HPDE6-E6E7 (cell line): ENCODE results near the gene SPTAN1.
A peak's percentile ranks its signal among the peaks of the same experiment; 100 is the strongest.
"Not testable (repeated sequence)": the region's sequence is repeated elsewhere in the genome, so short reads cannot be mapped to it uniquely, and the experiment has no call there.

ENCODE experiments used
- DNase-seq: peaks from one replicate; pipeline ENCODE4 v3.0.0; 2011; ENCODE audit warnings: missing footprints; ENCODE audit errors: extremely low spot score

Gene SPTAN1

DNA sequence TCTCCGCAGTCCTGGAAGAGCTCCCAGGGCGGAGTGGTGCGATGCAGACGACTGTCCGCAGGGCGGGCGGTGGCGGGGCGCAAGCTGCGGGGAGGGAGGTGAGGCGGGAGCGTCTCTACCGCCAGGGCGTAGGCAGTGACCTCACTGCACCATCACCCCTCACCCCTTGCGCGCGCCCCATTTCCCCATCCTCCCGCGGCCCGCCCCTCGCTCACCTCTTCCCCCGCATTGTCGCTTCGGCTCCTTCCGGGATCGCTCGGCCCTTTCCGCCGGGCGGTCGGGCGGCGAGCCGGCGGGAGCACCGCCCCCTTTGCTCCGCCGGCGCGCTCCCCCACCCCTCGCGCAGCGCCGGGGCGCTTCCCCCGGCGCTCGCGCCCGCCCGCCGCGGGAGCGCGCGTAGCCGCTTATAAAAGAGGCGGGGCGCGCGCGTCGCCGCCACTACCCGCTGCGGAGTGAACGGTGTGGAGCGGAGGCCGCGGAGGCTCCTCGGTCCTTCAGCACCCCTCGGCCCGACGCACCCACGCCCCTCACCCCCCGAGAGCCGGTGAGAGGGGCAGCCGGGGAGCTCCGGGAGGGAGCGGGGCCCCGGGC lies at the start of gene SPTAN1:
SPTAN1 (plus strand) TSS at position 435 of the 591 bp plus-strand sequence. CDS start 14,154 bp downstream, outside the sequence.
- DNase-seq = peak; percentile 79

DNA sequence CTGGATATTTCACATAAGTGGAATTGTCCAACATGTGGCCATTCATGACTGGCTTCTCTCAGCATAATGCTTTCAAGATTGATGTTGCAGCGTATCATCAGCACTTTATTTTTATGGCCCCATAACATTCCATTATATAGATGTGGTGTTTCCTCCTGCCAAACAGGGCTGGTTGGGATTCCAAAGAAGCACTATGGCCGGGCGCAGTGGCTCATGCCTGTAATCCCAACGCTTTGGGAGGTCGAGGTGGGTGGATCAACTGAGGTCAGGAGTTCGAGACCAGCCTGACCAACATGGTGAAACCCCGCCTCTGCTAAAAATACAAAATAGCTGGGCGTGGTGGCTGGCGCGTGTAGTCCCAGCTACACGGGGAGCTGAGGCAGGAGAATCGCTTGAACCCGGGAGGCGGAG lies 49.0 kb upstream of the SPTAN1 start:
- not testable (repeated sequence) for DNase-seq

DNA sequence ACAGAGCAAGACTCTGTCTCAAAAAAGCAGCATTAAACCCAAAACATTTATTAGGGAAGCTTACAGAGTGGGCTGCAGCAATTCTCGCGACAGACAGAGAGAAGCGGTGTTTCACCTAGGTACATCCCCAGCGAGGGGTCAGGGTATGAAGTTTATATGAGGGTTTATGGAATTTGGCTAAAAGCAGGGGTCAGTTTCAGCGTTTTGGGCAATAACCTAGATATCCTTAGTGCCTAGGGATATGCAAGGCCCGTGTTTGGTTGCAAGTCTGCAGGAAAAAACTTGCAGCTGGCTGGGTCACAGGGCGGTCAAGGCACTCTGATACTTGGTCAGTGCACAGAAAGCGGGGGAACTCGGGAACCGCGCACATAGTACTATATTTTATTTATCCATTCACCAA lies 48.5 kb upstream of the SPTAN1 start:
- peak; percentile 39 for DNase-seq

DNA sequence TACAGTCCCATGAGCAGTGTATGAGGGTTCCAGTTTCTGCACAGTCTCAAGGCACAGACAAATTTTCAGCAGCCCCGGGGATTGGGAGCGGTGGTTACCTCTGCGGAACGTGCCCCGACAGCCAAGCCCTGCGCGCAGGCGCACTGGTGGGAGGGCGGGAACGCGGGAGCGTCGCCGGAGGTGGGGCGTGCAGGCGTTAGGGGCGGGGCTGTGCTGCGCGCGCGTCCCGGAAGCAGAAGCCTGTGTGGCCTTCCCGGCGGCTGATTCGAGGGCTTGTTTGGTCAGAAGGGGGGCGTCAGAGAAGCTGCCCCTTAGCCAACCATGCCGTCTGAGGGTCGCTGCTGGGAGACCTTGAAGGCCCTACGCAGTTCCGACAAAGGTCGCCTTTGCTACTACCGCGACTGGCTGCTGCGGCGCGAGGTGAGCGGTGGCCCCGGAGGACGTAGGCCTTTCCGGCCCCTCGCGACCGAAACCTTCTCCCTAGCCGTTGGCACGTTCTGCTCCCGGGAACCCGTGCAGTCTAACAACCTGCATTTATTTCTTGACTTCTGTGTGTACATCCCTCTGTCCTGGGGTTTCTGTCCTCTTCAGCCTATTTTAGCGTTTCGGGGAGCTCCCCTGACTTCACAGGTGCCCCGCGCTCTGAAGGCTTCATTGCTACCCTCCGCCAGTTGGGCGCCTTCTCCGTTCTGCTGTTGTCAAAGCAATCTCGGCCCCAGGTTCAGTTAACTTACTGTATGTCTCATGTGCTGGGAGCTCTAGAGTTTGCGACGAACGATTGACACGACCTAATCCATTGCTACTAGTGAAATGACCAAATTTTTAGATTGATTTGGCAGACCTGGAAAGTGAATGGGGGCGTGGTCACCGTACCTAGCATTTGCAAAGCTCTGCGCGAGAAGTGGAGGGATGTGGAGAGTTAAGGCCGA lies 47.6 kb upstream of the SPTAN1 start, which contains the start of gene GLE1:
GLE1 (plus strand) TSS at position 235 of the 929 bp plus-strand sequence; CDS start at position 322, 87 bp downstream.
- DNase-seq = peak; percentile 99

DNA sequence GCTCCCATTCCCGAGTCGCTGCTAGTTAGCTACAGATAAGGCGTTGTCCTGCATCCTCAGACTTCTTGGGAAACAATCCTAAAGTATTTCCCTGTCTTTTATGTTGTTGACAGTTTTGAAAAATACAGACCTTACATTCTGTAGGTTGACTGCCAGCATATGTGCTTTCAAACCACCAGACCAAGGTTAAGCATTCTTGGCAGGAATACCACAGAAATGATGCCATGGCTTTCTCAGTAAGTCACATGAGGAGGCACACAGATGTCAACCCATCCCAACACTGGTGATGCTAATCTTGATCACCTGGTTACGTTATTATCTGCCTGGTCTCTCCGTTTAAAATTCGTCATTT lies 47.0 kb upstream of the SPTAN1 start:
- no peak for DNase-seq

DNA sequence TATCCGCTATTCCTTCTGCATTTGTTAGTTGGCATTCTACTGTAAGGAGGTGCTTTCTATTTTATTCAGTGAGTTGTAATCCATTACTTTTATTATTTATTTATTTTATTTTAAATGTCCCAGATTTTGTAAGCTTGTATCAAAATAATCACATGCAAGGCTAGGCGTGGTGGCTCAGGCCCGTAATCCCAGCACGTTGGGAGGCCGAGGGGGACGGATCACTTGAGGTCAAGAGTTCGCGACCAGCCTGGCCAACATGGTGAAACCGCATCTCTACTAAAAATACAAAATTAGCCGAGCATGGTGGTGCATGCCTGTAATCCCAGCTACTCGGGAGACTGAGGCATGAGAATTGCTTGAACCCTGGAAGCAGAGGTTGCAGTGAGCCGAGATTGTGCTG lies 46.5 kb upstream of the SPTAN1 start:
- DNase-seq = not testable (repeated sequence)

DNA sequence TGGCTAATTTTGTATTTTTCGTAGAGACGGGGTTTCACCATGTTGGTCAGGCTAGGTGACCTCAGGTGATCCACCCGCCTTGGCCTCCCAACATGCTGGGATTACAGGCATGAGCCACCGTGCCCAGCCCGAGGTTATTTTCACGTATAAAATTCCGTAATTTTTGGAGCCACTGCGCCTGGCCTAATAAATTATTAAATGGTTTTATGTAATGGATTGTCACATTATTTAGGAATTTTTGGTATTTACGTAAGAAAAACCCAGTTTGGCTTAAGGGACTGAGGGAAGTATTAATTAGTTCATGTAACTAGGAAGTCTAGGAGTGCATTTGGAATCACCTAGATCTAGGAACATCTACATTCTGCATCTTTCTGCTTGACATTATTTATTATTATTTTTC lies 39.6 kb upstream of the SPTAN1 start:
- no peak for DNase-seq

DNA sequence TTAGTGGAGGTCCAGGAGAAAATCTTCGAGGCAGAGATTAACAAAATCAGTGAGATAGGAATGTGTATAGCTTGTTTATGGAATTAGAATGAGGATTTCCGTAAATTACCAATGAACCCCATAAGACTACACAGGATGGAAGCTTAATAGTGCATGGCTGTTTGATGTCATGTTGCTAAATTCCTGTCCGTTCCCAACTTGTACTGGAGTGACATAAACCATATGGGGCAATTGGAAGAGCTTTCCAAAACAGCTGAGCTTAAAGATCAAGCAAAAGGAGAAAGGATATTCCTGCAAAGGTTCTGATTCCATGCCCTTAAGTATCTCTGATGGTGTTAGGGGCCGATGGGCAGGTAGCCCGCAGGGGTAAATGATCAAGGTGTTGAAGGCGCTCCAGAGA lies 30.4 kb upstream of the SPTAN1 start:
- no peak for DNase-seq

DNA sequence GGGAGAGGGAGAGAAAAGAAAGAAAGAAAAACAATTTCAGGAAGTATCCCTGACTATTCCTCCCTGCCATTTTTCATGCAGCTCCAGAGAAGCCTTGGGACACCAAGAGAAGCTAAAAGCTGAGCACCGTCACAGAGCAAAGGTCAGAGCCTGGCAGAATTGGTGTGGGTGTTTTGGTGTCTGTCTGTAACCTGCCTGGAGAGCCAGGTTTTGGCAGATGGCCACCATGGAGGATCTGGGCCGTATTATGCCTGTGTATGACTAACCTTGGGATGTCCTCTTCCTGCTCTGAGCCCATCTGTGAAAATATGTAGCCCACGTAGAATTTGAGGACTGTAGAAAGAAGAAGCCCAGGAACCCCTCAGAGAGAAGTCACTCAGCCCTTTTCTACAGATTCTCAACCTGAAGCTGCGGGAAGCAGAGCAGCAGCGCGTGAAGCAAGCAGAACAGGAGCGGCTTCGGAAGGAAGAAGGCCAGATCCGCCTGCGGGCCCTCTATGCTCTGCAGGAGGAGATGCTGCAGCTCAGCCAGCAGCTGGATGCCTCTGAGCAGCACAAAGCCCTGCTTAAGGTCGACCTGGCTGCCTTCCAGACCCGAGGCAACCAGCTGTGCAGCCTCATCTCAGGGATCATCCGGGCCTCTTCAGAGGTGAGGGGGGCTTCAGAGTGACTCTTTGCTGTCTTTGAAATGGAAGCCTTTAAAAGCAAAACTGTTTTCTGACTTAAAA lies 29.0 kb upstream of the SPTAN1 start:
- no peak for DNase-seq

DNA sequence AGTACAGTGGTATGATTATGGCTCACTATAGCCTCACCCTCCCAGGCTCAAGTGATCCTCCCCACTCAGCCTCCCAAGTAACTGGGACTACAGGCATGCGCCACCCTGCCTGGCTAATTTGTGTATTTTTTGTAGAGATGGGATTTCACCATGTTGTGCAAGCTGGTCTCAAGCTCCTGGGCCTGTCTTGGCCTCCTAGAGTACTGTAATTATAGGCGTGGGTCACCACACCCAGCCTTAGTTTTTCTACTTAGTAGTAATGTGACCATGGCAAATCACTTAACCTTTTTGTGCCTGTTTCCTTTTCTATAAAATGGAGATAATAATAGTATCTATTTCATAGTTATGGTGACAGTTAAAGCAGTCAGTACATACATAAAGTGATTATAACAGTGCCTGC lies 25.7 kb upstream of the SPTAN1 start:
- no peak for DNase-seq

DNA sequence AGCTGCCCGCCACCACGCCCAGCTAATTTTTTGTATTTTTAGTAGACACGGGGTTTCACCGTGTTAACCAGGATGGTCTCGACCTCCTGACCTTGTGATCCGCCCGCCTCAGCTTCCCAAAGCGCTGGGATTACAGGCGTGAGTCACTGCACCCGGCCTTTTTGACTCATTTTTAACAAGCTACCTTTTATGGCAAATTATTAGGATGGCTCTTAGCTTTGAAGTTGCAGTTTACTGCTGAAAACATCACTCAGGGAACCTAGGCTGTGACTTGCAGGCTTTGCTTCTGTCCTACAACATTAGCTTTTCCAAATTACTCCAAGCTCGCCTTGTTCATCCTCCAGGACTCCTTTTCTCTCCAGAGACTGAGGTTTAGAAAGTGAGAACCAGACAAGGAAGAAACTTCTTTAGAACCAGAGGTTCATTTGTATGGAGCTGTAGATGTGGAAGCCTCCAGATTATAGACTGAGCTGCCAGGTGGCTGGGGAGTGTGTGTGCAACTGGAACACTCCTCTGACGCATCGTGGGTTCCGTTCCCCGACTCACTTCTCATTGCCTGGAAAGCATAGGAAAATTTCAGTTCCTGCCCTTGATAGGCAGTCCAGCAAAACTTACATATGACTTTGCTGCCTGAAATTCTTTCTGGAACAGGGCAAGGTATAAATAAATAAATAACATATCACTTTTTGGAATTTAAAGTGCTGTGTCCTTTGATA lies 23.8 kb upstream of the SPTAN1 start:
- DNase-seq = no peak

DNA sequence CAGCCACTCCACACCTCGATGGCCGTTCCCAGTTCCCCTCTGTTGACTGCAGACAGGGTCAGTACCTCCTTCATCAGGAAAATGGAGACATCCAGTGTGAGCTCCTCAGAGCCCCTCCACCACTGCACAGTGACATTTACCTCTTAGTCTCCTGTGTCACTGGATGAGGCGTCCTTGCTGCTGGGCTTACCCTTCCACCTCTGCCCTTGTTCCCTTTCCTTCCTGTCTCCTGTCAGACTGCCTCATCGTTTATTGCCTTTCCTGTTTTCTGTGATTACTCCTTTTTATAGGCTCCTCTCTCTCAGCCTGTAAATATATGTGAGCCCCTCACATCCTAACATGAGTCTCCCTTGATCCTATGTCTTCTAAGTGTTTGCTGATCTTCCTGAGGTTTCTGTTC lies 23.2 kb upstream of the SPTAN1 start:
- no peak for DNase-seq

DNA sequence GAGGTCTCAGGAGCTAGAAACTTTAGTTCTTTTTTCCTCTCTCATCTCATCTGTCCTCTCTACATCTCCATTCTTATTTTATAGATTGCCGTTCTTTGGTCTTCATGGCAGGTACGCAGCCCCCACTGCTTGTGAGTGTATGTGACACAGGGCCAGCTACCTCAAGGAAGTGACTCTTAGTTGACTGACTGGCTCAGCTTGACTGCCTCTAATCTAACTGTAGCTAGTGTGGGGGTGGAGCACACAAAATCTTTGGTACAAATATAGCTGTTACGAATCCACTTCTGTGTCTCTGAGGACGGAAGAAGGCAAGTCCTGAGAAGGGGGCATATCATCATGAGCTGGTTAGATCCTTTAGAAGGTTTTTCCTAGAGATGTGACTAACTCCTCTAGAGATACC lies 19.8 kb upstream of the SPTAN1 start:
- DNase-seq = no peak

DNA sequence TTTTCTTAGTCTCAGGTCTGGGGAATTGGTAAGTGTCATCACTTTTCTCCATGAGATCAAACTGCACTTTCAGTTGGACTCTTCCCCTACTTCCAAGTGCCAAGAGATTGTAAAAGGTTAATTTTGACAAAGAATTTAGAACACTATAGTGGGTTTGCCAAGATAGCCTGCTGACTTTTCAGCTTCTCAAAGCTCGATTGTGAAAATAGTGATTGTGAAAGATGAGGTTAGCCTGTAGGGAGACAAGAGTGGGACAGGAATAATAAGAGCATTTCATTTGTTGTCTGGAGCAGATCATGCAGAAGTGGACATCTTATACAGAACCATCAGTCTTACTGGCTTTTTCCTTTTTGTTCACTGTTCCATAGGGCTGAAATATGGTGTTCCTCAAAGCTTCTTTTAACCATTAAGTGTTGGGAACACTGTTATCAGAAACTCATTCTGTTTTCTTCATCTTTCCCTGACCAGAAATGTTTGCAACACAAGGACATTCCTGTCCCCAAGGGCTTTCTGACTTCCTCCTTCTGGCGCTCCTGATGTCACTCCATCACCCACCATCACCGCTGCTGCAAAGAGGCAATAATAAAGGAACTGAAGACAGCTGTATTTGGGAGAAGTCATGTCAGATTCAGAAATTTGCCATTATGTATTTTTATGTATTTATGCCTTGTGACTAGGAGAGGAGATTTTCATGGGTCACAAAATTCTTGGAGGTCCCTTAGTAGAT lies 11.6 kb upstream of the SPTAN1 start:
- DNase-seq = no peak

DNA sequence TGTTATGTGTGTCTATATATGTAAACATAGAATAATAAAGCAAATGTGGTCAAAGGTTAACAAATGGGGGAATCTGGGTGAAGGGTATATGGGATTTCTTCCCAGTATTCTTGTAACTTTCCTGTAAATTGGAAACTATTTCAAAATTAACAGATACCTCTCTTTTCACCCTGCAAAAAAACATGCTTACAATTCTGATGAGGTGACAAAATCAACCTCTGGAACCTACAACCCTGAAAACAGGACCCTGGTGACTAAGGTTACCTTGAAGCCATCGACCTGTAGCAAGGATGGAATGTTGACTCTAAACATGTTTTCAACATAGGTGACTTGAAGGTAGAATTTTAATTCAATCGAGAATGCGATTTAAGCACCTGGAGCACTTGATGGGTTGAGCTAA lies 5.9 kb upstream of the SPTAN1 start:
- DNase-seq = no peak

DNA sequence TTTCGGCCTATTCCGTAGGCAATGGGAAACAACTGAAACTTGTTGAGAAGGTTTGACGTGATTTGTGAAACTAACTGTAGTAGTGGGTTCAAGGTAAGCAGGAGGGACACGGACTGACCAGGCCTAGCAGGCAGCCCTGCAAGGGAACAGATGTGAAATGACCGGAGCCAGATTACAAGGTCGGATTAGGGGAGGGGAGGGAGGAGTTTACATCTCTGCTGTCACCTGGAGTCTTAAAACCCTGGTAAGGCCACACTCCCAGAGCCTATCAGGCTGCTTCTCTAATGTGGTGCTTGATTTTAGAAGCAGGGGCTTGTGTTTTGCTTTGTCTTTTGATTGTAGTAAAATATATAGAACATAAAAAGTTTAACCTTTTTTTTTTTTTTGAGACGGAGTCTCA lies 3.5 kb upstream of the SPTAN1 start:
- no peak for DNase-seq

DNA sequence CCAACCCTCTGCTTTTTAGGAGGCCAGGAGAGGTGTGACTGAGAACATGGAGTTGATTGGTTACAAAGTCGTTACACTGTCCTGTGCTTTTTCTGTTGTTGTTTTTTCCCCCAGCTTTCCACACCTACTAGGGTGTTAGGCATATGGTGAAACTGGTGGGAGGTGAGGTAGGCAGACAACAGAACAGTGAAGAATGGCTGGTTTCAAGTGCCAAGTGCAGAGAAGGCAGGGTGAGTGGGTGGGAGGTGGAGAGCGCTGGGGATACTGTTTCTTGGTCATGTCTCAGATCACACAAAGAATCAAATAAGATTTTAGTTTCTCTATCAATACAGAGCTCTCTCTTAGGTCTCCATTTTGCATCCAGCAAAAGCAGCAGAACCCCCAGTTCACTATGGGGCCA lies 2.2 kb upstream of the SPTAN1 start:
- no peak for DNase-seq

DNA sequence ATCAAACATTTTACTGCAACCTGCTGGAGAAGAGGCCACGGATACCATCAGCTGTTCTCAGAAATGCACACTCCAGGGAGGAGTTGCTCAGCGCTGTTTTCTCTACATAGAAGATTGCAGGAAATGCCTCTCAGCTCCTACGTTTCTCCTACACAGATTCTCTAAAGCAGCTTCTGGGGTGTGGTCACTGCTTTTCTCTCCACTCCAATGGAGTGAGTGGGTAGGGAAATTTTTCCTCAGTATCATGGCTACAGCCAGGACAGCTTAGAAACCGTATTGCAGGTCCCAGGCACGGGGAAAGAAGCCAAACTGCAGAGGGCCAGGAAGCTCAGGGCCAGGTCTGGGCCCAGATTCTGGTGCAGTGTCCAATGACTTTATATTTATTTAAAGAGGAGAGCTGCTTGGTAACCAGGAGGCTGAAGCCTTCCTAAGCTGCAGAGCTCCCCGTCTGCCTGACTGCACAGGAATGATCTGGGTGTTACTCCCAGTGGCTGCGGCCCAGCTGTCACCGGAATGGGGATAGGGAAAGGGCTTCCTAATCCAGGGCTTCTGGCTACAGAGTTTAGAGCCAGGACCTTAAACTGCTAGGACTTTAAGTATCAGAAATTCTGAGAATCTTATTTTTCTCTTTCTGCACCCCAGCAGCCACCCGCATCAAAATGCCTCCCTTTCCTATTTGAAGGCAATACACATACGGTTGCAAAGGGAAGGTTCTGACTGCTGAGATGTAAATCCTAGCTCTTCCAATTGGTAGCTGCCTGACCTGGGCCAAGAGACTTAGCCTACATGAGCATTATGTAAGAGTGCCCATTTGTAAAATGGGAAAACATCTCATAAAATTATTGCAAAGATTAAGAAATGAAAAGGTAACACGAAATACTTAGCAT lies 1.4 kb upstream of the SPTAN1 start:
- DNase-seq = no peak

DNA sequence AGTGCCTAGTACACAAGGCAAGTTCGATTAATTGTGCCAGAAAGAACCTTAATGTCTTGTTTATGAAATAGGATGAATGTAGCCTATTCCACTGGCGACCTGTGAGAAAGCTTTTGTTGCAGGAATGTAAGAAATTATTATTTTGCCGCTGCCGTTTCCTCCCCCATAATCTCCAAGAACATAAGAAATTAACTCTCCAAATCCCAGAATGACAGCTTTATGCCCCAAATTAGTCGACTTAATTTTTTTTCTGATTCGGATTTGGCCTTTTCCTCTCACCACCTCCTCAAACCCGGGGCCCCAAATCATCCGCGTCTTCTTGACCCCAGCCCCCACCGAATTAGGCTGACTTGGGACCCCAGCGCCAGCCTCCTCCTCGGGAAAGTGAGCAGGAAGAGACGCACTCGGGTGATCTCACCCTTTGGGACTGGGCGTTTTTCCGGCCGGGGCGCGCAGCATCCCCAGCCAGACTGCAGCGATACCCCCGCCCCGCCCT lies 682 bp upstream of the SPTAN1 start:
- DNase-seq = peak; percentile 83
